ENCODE measurements around the gene SETD3. TPM values are rescaled to one million over a fixed set of nuclear protein-coding genes. Genes with fewer than 3 reads are reported as not detected.

Gene SETD3
- polyA plus RNA-seq, 1 donor (not counting 4 experiments of a cell fraction or from before 2014, with no cell fraction given), result 48.1 TPM

DNA sequence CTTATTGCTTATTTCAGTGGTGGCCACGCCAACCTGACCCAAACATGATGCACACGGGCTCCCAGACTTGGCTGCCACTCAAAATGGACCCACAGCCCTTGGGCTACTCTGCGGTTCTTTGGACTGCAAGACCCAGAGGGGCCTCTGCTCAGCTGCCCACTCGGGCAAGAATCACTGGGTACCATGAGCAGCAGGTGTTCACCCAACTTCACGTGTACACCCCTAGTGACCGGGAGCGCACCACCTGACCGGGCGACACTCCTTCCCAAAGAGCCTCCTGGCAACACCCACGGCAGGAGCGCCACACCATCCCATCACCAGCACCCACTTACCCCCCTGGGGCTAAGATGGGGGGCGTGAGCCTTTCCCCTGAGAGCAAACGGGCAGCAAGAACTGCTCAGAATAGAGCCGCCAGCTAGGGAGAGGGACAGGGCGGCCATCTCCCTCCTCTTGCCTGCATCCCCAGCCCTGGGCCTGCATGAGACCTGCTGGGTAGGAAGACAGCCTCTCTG lies 32.6 kb upstream of the SETD3 start:
- Histone ChIP-seq H3K79me2 (ENCODE audit: control insufficient read depth, insufficient read depth, low read length) (peaks cover 15% of the 10 kb centered on the region), H3K9ac (ENCODE audit: control insufficient read depth, extremely low read depth, insufficient read depth, low read length) (no peak overlapping the region), H3K4me3 (ENCODE audit: control insufficient read depth in 2 of 3, extremely low read depth in 1 of 3, insufficient read depth in 2 of 3, low read depth in 1 of 3, low read length in 3 of 3) (no peak overlapping the region), H3K4me1 (ENCODE audit: control insufficient read depth, extremely low read depth, insufficient read depth, low read length) (no peaks in the 10 kb centered on the region), H3K4me2 (ENCODE audit: control insufficient read depth, extremely low read depth, insufficient read depth, low read depth, low read length) (no peak overlapping the region), H3K9me3 (ENCODE audit: control insufficient read depth, low read depth, low read length) (no peaks in the 10 kb centered on the region), H2AFZ (ENCODE audit: control insufficient read depth, low read length) (no peak overlapping the region), H3K27me3 (ENCODE audit: control insufficient read depth, extremely low read depth, insufficient read depth, low read length) (no peaks in the 10 kb centered on the region), H3K9me1 (ENCODE audit: control insufficient read depth, extremely low read depth, insufficient read depth, low read length) (no peaks in the 10 kb centered on the region), H3K36me3 (ENCODE audit: control insufficient read depth in 2 of 2, extremely low read depth in 1 of 2, insufficient read depth in 2 of 2, low read length in 2 of 2) (peaks cover 29 to 36% of the 10 kb centered on the region in 2 experiments), H4K20me1 (ENCODE audit: control insufficient read depth, extremely low read depth, insufficient read depth, low read length) (peaks cover 9% of the 10 kb centered on the region), H3K27ac (ENCODE audit: control insufficient read depth, insufficient read depth, low read length) (no peak overlapping the region)
- FAIRE-seq (no peak), DNase-seq (ENCODE audit: low read depth, low spot score) (no peak)
- dilution Hi-C loops (cut with MboI; ENCODE audit: extremely low pct_ligation_motif_present, low sequenced_read_pairs), result no loop called here
- TF ChIP-seq, protein P1, sequence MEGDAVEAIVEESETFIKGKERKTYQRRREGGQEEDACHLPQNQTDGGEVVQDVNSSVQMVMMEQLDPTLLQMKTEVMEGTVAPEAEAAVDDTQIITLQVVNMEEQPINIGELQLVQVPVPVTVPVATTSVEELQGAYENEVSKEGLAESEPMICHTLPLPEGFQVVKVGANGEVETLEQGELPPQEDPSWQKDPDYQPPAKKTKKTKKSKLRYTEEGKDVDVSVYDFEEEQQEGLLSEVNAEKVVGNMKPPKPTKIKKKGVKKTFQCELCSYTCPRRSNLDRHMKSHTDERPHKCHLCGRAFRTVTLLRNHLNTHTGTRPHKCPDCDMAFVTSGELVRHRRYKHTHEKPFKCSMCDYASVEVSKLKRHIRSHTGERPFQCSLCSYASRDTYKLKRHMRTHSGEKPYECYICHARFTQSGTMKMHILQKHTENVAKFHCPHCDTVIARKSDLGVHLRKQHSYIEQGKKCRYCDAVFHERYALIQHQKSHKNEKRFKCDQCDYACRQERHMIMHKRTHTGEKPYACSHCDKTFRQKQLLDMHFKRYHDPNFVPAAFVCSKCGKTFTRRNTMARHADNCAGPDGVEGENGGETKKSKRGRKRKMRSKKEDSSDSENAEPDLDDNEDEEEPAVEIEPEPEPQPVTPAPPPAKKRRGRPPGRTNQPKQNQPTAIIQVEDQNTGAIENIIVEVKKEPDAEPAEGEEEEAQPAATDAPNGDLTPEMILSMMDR (optimal IDR thresholded peaks at IDR 0.05 in 1 of 3, IDR thresholded peaks at IDR 0.05 in 1 of 3, conservative IDR thresholded peaks at IDR 0.05 in 1 of 3; ENCODE audit: extremely low read depth in 1 of 3, insufficient read depth in 2 of 3, low read length in 3 of 3), result no peak
- no peak for TF ChIP-seq EZH2 (IDR thresholded peaks at IDR 0.05; ENCODE audit: low read length)

DNA sequence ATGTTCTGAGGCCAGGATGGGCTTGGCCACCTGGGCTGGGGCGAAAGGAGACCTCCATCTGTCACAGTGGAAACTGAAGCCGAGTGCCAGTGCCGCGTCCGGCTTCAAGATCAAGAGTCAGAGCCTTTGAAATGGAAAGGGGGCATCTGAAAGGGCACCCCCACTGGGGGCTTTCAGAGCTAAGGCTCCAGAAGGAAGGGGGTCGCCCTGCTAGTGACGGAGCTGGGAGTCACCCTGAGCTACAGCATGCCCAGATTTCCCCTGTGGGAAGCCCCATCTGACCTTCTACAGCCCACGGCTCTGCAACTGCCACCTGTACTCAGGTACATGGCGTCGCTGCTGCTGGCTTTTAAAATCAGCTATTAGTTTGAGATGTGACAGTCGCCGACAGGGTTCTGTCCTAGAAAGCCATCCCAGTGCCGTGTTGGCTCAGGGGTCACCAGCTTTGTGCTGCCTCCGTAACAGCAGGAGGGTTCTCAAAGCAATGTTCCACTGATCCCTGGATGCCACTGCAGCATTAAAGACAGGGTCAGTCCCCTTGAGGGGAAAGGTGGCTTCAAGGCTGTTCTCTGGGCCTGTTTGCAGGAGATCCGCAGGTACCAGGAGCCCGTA lies 32.0 kb upstream of the SETD3 start:
- no peaks in the 10 kb centered on the region for H3K9me1 ChIP-seq (ENCODE audit: control insufficient read depth, extremely low read depth, insufficient read depth, low read length)
- no peaks in the 10 kb centered on the region for H3K4me1 ChIP-seq (ENCODE audit: control insufficient read depth, extremely low read depth, insufficient read depth, low read length)
- H3K4me2 ChIP-seq (ENCODE audit: control insufficient read depth, extremely low read depth, insufficient read depth, low read depth, low read length), result no peak overlapping the region
- H3K9me3 ChIP-seq (ENCODE audit: control insufficient read depth, low read depth, low read length), result no peaks in the 10 kb centered on the region
- H4K20me1 ChIP-seq (ENCODE audit: control insufficient read depth, extremely low read depth, insufficient read depth, low read length), result peaks cover 9% of the 10 kb centered on the region
- H3K27me3 ChIP-seq (ENCODE audit: control insufficient read depth, extremely low read depth, insufficient read depth, low read length), result no peaks in the 10 kb centered on the region
- H2AFZ ChIP-seq (ENCODE audit: control insufficient read depth, low read length), result no peak overlapping the region
- H3K9ac ChIP-seq (ENCODE audit: control insufficient read depth, extremely low read depth, insufficient read depth, low read length), result no peak overlapping the region
- dilution Hi-C loops (cut with MboI; ENCODE audit: extremely low pct_ligation_motif_present, low sequenced_read_pairs), result no loop called here
- H3K79me2 ChIP-seq (ENCODE audit: control insufficient read depth, insufficient read depth, low read length), result peaks cover 11% of the 10 kb centered on the region
- H3K4me3 ChIP-seq (ENCODE audit: control insufficient read depth in 2 of 3, extremely low read depth in 1 of 3, insufficient read depth in 2 of 3, low read depth in 1 of 3, low read length in 3 of 3), result no peak overlapping the region
- FAIRE-seq (no peak), DNase-seq (ENCODE audit: low read depth, low spot score) (no peak)
- peaks cover 34 to 42% of the 10 kb centered on the region in 2 experiments for H3K36me3 ChIP-seq (ENCODE audit: control insufficient read depth in 2 of 2, extremely low read depth in 1 of 2, insufficient read depth in 2 of 2, low read length in 2 of 2)
- no peak overlapping the region for H3K27ac ChIP-seq (ENCODE audit: control insufficient read depth, insufficient read depth, low read length)
- TF ChIP-seq, protein P1 (optimal IDR thresholded peaks at IDR 0.05 in 1 of 3, IDR thresholded peaks at IDR 0.05 in 1 of 3, conservative IDR thresholded peaks at IDR 0.05 in 1 of 3; ENCODE audit: extremely low read depth in 1 of 3, insufficient read depth in 2 of 3, low read length in 3 of 3), result no peak

Data from keratinocyte (primary cell).